Fibroblast of skin of right quadriceps (primary cell): ENCODE measurements around the gene TRPV3.

Experiments used
- DNase-seq: peaks from one replicate; pipeline ENCODE4 v3.0.0-alpha.2; 2013

TRPV3 gene

DNA sequence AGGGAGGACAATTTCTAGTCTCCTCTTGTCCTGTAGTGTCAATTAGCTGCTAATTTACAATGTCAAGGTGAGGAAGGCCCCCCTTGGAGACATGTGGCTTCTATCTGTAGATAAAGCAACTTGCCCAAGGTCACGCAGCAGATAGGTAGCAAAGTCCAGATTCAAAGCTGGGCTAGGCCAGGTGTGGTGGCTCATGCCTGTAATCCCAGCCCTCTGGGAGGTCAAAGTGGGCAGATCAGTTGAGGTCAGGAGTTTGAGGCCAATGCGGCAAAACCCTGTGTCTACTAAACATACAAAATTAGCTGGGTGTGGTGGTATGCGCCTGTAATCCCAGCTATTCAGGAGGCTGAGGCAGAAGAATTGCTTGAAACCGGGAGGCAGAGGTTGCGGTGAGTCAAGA lies 11.1 kb downstream of the TRPV3 start:
- no peak for DNase-seq

DNA sequence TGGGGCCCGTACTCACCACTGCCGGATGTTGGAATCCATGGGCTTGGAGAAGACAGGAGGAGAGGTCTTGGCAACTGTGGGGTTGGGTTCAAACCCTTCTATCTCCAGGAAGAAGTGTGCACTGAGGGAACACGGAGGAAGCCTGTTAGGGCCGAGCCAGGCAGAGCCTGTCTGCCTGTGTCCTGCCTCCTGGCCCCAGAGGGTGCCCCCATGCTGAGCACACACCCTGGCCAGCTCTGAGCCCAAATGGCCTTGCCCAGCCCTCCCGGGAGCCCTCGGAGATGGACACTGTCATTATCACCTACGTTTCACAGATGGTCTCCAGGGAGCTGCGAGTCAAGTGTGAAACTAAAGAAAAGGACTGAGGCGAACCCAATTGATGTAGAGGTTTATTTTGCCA lies 12.5 kb downstream of the TRPV3 start:
- DNase-seq, result no peak

DNA sequence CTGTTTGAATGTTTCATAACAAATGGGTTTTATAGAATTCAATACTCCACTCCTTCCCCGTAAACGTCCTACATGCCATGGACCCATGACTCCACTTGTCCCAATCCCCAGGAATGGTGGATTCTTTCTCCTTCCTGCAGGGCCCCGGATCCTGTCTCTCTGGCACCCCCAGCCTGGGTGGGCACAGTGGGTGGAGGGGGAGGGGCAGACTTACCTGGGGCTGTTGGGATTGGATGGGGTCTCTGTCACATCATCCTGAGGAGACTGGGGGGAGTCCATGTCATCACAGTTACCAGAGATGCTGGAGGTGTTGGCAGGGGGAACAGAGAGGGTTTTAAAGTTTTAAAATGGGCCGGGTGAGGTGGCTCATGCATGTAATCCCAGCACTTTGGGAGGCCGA lies 13.2 kb downstream of the TRPV3 start:
- DNase-seq, result no peak

DNA sequence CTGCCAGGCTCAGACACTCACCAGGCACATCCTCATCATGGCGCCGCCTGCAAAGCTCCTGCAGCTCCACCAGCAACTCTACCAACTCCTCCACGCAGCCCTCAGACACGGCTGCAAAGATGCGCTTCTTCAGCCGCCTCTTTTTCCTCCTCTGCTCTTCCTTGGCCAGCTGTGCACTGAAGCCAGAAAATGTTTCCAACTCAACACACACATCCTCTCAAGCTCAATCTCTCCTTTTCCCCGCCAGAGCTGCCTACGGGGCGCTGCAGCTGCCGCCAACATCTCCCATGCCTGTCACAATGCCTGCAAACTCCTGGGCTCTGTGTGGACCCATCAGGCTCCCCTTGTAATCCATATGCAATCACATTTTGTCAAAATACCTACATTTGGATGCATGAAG lies 14.2 kb downstream of the TRPV3 start:
- no peak for DNase-seq

DNA sequence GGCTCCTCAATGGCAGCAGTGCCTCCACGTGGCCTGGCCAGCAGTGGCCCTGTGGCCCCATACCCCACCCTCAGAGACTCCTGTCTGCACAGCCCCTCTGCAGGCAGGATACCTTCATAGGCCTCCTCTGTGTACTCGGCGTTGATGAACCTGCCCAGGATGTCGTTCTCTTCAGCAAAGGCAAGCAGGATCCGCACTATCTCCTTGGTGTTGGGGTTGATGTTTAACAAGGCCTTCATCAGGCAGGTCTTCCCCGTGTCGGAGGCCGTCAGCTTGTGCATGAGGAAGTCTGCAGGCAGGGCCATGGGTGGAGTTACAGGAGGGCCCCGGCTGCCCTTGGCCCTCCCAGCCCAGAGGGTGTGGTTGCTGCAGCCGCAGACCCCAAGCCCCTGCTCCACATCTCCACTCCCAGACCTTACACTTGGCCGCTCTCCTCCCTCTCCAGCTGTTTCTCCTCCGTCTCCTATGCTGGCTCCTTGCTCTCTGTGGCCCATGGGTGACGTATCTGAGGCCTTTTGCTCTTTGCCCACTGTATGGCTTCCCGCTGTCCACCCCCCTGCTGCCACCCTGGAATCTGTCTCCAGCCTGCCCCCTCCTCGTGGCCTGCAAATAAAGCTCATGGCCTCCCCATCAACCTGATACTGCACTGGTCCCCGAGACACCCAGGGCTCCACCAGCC lies 15.1 kb downstream of the TRPV3 start:
- no peak for DNase-seq

DNA sequence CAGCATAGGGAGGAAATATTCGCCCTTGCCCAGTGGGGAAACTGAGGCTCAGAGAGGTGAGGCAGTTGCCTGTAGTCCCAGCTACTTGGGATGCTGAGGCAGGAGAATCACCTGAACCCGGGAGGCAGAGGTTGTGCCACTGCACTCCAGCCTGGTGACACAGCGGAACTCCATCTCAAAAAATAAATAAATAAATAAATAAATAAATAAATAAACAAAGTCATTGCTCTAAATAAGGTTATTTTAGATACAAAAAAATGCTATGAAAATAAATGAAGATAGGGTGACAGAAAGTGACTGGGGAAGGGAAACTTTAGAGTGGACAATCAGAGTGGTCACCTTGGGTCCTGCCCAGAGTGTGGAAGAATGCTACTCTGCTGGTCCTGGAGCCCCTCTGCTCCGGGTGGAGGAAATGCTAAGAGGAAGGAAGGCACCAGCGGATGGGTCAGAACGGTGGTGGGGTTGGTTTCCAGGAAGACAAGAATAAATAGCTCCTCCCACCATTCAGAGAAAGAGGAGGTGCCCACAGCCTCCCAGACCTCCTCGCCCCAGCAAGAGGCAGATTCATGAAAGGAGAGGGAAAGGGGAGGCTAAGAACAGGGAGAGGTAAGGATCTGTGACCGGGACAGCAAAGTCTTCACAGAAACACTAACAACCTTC lies 17.6 kb downstream of the TRPV3 start:
- DNase-seq, result no peak

DNA sequence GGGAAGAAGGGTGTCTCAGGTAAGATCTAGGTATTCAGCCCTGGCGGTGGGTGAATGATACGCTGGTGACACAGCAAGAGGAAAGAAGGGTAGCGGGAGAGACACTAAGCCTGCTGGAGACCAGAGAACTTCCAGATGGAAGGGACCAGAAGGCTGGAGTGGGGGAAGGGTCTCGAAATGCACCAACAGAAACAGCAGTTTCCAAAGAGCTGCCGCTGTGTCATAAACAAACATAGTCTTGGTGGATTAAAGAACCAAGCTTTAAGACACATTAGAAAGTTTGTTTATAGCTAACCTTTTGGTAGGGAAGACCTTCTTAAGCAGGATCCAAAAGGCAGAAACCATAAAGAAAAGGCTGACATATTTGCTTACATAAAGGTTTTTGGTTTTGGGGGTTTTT lies 20.9 kb downstream of the TRPV3 start:
- DNase-seq, result no peak

DNA sequence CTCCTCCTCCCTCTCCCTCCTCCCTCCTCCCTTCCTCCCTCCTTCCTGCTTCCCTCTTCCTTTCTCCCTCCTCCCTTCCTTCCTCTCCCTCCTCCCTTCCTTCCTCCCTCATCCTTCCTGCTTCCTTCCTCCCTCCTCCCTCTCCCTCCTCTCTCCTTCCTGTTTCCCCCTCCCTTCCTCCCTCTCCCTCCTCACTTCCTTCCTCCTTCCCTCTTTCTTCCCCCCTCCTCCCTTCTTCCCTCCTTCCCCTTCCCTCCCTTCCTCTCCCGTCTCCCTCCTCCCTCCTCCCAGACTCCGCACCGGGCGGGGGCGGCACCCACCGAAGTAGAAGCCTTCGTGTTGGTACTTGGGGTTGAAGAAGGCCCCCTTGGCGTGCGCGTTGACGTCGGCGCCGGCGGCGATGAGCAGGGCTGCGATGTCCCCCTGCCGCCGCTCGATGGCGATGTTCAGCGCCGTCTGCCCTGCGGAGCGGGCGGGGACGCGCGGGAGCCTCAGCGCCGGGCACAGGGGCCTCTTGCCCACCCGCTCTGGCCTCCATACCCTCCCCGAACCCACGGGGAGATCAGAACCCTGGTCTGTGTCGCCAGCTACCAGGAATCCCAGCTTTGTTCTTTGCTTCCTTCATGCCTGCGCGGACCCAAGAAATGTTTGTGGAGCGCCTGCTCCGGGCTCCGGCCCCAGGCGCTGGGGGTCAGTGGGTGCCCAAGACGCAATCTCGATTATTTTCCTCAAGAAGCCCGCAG lies 22.2 kb downstream of the TRPV3 start:
- DNase-seq, result peak; percentile 73

DNA sequence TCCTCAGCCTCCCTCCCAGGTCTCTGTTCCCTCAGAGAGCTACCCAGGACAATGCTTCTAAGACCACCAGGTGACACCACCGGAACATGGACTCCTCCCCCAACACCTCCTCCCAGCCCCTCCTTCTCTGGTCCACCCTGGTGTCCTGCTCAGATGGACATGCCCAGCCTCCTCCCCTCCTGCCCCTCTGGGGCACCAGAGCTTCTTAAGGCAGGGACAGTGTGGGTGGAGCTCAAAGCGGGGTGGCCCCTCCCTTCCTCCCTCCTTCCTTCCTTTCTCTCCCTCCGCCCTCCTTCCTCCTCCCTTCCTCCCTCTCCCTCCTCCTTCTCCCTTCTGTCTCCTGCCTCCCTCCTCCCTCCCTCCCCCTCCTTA lies 22.7 kb downstream of the TRPV3 start:
- DNase-seq, result no peak

DNA sequence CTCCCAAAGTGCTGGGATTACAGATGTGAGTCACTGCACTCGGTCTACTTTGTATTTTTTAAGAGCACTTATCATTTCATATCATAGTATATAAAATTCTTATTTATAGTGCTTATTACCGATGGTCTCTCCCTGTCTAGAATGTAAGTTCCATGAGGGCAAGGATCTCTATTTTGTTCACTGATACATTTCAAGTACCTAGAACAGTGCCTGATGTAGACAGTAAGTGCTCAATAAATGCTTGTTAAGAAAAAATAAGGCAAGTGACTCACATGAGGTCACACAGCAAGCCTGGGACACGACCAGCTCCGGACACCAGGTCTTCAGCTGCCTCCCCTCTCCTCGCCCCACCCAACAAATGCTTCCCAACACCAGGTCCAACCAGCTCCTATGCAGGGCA lies 23.9 kb downstream of the TRPV3 start:
- no peak for DNase-seq

DNA sequence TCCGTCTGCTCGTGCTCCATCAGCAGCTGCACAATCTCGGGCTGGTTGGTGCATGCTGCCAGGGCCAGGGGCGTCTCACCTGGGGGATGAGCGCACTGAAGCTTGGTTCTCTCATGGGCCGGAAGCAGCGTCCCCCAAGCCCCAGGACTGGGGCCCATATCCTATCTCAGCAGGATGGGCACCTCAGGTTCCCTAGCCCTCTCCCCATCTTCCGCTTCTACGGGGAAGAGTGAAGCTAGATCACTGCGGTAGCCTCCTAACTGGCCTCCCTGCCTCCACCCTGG lies 24.8 kb downstream of the TRPV3 start:
- DNase-seq, result no peak

DNA sequence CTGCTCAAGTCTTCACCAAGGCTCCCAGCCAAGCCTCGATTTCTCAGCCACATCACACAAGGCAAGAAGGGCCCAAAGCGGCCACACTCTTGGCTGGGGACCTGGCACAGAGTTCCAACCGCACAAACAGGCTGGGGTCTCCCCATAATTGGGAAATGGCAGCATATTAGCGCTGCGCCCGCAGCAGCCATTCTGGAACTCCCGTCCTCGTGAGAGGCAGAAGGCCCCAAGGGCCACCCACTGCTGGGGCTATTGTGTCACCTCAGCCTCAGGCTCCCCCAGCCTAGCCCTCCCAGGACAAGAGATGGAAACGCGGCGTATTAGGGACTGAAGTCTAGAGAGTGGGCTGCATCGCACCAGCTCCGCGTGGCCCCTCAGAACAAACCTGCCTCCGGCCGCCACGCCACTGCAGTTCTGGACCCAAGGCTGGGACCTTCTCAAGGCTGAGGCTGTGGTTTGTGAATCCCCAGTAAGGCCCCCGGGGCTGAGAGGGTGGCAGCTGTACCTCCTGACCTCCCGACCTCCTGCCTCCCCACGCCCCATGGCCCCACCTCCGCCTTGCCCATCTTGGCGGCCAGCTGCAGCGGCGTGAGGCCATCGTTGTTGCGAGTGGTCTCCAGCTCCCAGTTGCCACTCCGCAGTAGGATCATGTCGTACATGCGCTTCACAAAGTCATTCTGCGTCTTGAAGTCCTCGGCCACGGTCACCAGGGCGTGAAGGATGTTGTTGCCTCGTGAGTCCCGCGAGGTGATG lies 25.3 kb downstream of the TRPV3 start:
- no peak for DNase-seq

DNA sequence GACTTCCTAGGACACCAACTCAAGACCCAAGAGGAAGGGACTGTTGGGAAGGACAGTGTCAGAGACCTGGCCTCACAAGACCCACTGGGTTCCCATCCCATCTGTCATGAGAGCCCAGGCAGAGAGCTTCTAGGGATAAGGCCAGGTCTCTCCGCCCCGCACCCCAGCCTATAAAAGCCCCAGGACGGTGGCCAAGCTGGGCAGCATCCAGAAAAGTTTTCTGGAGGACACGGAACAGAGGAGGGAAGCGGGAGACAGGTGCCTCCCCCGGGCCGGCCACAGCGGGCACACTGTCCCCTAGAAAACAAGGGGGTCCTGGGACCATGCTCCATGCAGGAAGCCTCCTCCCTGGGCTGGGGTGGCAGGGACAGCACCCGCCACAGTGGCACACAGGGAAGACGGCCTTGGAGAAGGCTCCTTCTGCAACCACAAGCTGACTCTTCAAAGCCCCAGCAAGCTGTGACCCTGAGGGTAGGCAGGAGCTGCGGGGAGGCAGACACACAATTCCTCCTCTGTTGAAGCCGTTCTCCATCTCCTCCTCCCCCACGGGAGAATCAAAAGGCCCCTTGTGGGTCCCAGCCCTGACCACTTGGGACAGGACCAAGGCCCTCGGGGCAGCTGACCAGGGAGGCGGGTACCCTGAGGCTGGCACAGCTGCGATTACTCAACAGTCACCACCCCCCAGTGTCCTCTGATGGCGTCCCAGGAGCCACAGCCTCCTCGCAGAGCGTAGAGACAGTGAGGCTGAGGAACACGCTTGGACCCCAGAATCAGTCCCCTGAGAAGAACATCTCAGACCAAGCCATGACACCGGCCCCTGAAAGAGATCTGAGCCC lies 26.1 kb downstream of the TRPV3 start:
- DNase-seq, result no peak

DNA sequence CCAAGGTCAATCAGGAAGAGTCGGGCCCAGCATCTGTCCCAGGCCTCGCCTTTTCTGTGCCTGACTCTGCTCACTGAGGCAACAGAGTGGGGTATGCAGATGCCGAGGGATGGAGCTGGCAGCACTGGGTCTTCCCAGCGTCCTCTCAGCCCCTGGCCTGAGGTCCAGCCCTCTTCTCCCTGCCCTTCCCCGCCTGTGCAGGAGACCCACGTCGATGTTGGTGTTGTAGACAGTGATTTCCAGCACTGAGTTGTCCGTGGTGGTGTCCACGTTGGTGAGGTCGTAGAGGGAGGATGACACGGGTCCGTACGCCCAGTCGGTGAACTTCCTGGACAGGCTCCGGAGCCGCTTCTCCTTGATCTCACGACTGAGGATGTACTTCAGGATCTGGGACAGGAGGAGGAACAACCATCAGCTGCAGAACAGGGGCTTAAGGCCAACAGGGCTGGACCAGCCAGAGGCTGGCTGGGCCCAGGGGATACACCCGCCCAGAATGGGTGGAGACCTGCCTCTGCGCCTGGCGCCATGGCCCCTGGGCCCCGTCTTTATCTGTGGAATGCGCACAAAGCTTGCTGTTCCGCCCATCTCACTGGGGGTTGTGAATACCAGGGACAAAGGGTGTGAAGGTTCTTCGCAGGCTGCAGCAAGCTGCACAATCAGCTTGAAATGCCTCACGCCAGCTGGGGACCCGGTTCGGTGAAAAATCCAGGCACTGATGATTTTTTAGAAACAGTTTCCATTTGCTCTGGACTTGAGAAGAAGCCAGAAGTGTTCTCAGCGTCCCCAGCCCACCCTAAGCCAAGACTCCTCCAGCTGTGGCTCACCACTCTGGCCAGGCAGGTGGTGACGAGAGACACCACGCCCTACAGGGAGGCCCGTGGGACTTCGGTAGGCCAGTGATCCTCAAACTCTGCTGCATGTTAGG lies 27.5 kb downstream of the TRPV3 start:
- peak; percentile 15 for DNase-seq

DNA sequence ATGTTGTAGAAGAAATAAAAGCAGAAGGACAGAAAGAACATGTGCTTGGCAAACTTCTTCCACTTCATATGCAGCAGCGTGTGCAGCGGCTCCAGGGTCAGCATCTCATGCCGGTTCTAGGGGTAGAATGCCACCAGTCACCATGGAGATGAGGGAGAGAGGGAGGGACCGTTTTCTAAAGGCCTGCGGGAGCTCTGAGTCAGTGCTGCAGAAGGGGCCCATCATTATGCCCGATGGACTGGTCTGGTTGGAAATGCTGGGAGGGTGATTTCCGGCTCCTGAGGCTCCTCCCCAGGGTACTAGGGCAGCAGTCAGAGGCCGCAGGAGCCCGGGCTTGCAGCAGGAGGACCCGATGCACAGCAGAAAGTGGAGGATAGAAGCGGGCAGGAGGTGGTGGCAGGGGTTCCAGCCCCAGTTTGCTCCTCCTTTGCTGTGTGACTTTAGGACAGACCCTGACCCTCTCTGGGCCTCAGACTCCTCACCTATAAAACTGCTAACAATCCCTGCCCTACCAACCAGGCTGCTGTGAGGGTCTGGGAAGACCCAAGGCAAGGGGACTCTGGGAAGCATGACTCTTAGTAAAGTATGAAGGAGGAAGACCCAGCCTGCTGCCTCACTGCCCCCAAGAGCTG lies 28.6 kb downstream of the TRPV3 start:
- no peak for DNase-seq

DNA sequence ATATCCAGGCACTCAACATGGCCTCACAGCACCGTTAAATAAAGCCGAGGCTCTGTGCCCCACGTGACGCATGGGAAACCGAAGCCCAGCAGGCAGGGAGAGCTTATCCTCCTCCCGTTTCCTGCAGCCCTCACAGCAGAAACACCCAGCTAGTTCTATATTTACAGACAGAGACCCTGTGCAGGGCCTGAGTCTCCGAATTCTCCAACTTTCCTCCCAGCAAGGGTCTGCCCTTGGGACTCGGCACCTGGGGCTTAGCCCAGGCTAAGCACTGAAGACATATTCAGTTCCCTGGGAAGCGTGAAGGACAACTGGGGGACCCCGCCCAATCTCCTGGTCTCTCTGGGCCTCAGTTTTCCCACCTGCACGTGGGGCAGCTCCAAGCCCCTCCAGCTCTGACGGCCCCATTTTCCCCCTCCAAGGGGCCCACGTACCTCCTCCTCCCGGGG lies 29.2 kb downstream of the TRPV3 start:
- no peak for DNase-seq

DNA sequence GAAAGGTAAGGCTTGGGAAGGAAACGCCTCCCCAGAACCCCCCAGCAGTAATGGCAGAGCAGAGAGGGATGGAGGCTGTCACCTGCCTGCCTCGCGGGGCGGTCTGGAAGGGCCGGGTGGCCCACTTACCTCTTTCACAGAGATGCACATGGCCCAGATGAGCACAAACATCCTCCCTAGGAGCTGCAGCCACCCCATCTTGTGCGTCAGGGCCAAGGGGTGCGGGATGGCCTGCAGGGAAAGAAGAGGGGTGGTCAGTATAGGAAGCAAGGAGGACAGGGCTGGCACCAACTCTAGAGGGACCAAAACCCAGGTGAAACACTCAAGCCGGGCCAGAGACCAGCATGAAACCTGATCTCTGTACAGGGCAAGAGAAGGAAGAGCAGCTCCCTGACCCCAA lies 29.7 kb downstream of the TRPV3 start:
- no peak for DNase-seq

DNA sequence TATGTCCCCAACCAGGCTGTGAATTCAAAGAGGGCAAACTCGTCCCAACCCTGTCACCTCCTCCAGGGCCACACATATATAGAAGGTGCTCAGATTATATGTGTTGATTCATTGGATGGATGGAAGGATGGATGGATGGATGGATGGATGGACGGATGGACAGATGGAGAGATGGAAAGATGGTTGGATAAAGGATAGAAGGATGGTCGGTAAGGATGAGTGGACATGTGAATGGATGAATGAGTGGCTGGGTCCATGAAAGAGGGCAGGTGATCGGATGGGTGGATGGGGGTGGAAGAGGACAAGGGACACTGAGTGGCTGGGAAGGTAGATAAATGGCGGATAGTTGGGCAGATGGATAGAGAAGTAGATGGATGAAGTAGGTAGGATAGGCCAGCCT lies 30.1 kb downstream of the TRPV3 start:
- DNase-seq, result no peak

DNA sequence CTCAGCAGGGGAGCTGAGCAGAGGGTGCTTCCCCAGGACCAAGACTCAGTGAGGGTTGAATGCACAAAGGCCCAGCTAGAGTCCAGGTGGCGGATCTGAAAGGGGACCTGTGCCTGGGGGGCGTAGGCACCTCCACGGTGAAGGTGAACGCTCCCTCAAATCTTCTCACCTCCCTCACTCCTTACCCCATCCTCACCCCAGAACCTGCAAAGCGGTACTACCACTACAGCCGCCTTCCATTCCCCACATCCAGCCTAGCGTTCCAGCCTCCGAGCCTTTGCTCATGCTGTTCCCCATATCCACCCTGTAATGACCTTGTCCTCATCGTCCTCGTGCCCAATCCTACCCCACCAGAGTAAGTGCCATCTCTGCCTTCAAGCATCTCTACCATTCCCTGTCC lies 30.6 kb downstream of the TRPV3 start:
- DNase-seq, result no peak

DNA sequence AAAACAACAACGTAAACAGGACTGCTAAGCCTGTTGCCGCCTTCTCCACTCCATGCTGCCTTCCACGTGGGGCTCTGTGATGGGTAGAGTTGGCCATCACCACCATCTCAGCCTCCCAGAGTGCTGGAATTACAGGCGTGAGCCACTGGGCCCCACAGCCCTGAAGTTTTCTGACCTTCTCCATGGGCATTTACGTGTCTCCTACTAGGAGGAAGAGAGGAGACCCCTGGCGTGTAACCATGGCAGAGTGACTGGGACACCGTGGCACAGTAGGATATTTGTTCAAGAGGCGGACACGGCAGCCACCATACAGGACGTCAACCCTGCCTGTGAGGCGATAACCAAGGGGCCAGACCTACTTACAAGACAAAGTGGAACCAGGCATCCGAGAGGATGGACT lies 31.1 kb downstream of the TRPV3 start:
- no peak for DNase-seq

DNA sequence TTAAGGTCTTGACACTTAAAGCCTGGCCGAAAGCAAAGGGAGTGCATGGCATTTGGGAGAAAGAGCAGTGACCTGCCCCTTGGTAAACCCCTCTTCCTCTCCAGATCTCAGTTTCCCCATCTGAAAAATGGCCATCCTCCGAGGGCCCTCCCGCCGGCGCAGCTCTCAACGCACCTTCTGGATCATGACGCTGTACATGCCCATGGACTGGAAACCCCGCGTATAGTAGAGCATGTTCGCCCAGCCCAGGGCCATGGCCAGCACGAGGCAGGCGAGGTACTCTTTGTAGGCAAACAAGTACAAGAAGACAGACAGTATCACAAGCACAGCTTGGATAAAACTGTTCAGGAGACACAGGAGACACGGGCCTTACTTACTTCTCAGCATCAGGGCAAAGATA lies 33.6 kb downstream of the TRPV3 start:
- DNase-seq, result no peak
